Breast epithelium (tissue), 3 donors: ENCODE results near the gene RRAGB.

Experiments used
- CTCF ChIP-seq, 3 donors: fragments of 450-650 bp; IDR thresholded peaks; one replicate each; pipeline ENCODE4 v1.5.1; 2016 to 2017; ENCODE audit warnings: antibody characterized with exemption in 3 of 3, mild to moderate bottlenecking in 3 of 3, moderate library complexity in 3 of 3
- POLR2A ChIP-seq: fragments of 450-650 bp; IDR thresholded peaks from one replicate; pipeline ENCODE4 v1.6.1; 2016; ENCODE audit warnings: antibody characterized with exemption, mild to moderate bottlenecking, moderate library complexity
- POLR2AphosphoS5 ChIP-seq, 3 donors: sonication (generic); formaldehyde crosslinking; IDR thresholded peaks; one replicate each; pipeline ENCODE4 v1.6.1; 2017; ENCODE audit warnings: antibody characterized with exemption in 3 of 3

GRCh38 chrX:55731826-55732225 lies 14.3 kb downstream of the RRAGB start:
- no peak for TF ChIP-seq CTCF (IDR thresholded peaks at IDR 0.05)
- TF ChIP-seq POLR2A, result no peak
- no peak for TF ChIP-seq POLR2AphosphoS5 (IDR thresholded peaks at IDR 0.05)
